GM23248 (cell line): ENCODE measurements around the gene IRX1.

ENCODE experiments used
- EZH2 ChIP-seq: fragments of 200-600 bp; sonication (generic); IDR thresholded peaks from 2 replicates; pipeline ENCODE4 v1.6.1; 2018; ENCODE audit warnings: antibody characterized with exemption, mild to moderate bottlenecking; ENCODE audit not compliant: insufficient read depth, poor library complexity, severe bottlenecking
- EZH2phosphoT487 ChIP-seq: fragments of 200-600 bp; sonication (generic); IDR thresholded peaks from 2 replicates; pipeline ENCODE4 v1.6.1; 2018; ENCODE audit warnings: antibody characterized with exemption, moderate library complexity, mild to moderate bottlenecking, low read depth; ENCODE audit not compliant: insufficient read depth

- TF ChIP-seq EZH2phosphoT487: no peak
- TF ChIP-seq EZH2: no peak
These were observed 23.9 kb downstream of the IRX1 start for GRCh38 chr5:3619579-3619978.
